GM23338 (cell line): ENCODE measurements around the gene P4HA3. TPM values are rescaled to one million over a fixed set of nuclear protein-coding genes. Genes with fewer than 3 reads are reported as not detected.

Experiments used
- ATAC-seq: fragments of 200-7000 bp; cut with Tn5 transposase; 3 replicates; pipeline ENCODE4 v1.9.1; 2020
- DNase-seq: peaks from one replicate; pipeline ENCODE4 v3.0.0-alpha.2; 2015; ENCODE audit warnings: low spot score
- H2AFZ ChIP-seq: fragments of 200-600 bp; sonication (generic); 2 replicates; pipeline ENCODE4 v1.8.0; 2016; ENCODE audit warnings: antibody characterized with exemption, mild to moderate bottlenecking, moderate library complexity
- H3F3A ChIP-seq: fragments of 200-600 bp; sonication (generic); replicated peaks from 2 replicates; pipeline ENCODE4 v1.8.0; 2017; ENCODE audit warnings: antibody characterized with exemption, mixed run types, low read depth
- H3K27ac ChIP-seq: fragments of 200-600 bp; sonication (generic); 2 replicates; pipeline ENCODE4 v1.6.1; 2016; ENCODE audit warnings: low read depth
- H3K27me3 ChIP-seq: fragments of 200-600 bp; sonication (generic); 2 replicates; pipeline ENCODE4 v1.8.0; 2016; ENCODE audit warnings: mild to moderate bottlenecking, mixed run types, moderate library complexity; ENCODE audit not compliant: insufficient read depth
- H3K36me3 ChIP-seq: fragments of 200-600 bp; sonication (generic); 2 replicates; pipeline ENCODE4 v1.8.0; 2016; ENCODE audit warnings: mild to moderate bottlenecking; ENCODE audit not compliant: insufficient read depth
- H3K4me1 ChIP-seq: fragments of 200-600 bp; sonication (generic); 2 replicates; pipeline ENCODE4 v1.8.0; 2016; ENCODE audit warnings: mild to moderate bottlenecking, moderate library complexity; ENCODE audit not compliant: insufficient read depth
- H3K4me2 ChIP-seq: fragments of 200-600 bp; sonication (generic); 2 replicates; pipeline ENCODE4 v1.7.1; 2017; ENCODE audit warnings: mixed run types
- H3K4me3 ChIP-seq: fragments of 200-600 bp; sonication (generic); 2 replicates; pipeline ENCODE4 v1.6.1; 2016; ENCODE audit warnings: mixed run types
- H3K79me2 ChIP-seq: fragments of 200-600 bp; sonication (generic); replicated peaks from 2 replicates; pipeline ENCODE4 v1.8.0; 2017; ENCODE audit warnings: mild to moderate bottlenecking; ENCODE audit not compliant: insufficient read depth
- H3K9me2 ChIP-seq: fragments of 200-600 bp; sonication (generic); 2 replicates; pipeline ENCODE4 v1.8.0; 2017; ENCODE audit not compliant: insufficient read depth
- H4K20me1 ChIP-seq: fragments of 200-600 bp; sonication (generic); replicated peaks from 2 replicates; pipeline ENCODE4 v1.8.0; 2017; ENCODE audit warnings: mild to moderate bottlenecking; ENCODE audit not compliant: insufficient read depth
- H3K27ac Mint-ChIP-seq: 2 replicates; pipeline ENCODE4 v1.8.0; 2020; ENCODE audit warnings: inconsistent platforms, mild to moderate bottlenecking, moderate library complexity, mixed read lengths
- H3K27me3 Mint-ChIP-seq: 3 replicates; pipeline ENCODE4 v1.8.0; 2022; ENCODE audit warnings: low read depth, mild to moderate bottlenecking, moderate library complexity, mixed read lengths, inconsistent platforms; ENCODE audit not compliant: insufficient read depth, poor library complexity
- H3K36me3 Mint-ChIP-seq: 3 replicates; pipeline ENCODE4 v1.8.0; 2021; ENCODE audit warnings: low read depth, mild to moderate bottlenecking, inconsistent platforms, moderate library complexity, mixed read lengths
- H3K4me1 Mint-ChIP-seq: 3 replicates; pipeline ENCODE4 v1.8.0; 2020; ENCODE audit warnings: mild to moderate bottlenecking, inconsistent platforms, mixed read lengths
- H3K4me3 Mint-ChIP-seq: 3 replicates; pipeline ENCODE4 v1.8.0; 2021; ENCODE audit warnings: moderate library complexity, mild to moderate bottlenecking, inconsistent platforms, mixed read lengths
- H3K9me3 Mint-ChIP-seq: 3 replicates; pipeline ENCODE4 v1.8.0; 2020; ENCODE audit warnings: moderate library complexity, mild to moderate bottlenecking, inconsistent platforms, mixed read lengths
- CTCF ChIP-seq, 2 experiments: fragments of 200-600 bp in 1 of 2; sonication (generic) in 1 of 2; conservative IDR thresholded peaks; 2 replicates each; pipeline versions ENCODE4 v1.5.1 to v1.6.1; 2016 to 2017; ENCODE audit warnings: antibody characterized with exemption in 2 of 2, low read depth in 2 of 2, mild to moderate bottlenecking in 2 of 2, moderate library complexity in 1 of 2
- ETS1 ChIP-seq: IDR thresholded peaks from 2 replicates; pipeline ENCODE4 v1.6.1; 2016; ENCODE audit warnings: antibody characterized with exemption
- EZH2 ChIP-seq: fragments of 200-600 bp; sonication (generic); IDR thresholded peaks from one replicate; pipeline ENCODE4 v1.8.0; 2017; ENCODE audit warnings: antibody characterized with exemption, mild to moderate bottlenecking, low read depth; ENCODE audit not compliant: unreplicated experiment
- EZH2phosphoT487 ChIP-seq: fragments of 200-600 bp; sonication (generic); IDR thresholded peaks from one replicate; pipeline ENCODE4 v1.8.1; 2018; ENCODE audit warnings: antibody characterized with exemption; ENCODE audit not compliant: unreplicated experiment
- JUNB ChIP-seq: IDR thresholded peaks from one replicate; pipeline ENCODE4 v1.6.1; 2016; ENCODE audit warnings: antibody characterized with exemption; ENCODE audit not compliant: unreplicated experiment
- POLR2AphosphoS5 ChIP-seq: IDR thresholded peaks from 2 replicates; pipeline ENCODE4 v1.6.1; 2016; ENCODE audit warnings: antibody characterized with exemption, low read depth
- ZNF114 ChIP-seq: fragments of 250-450 bp; sonication (Bioruptor Pico); IDR thresholded peaks from 2 replicates; pipeline ENCODE4 v1.5.0; 2020; ENCODE audit warnings: mild to moderate bottlenecking, moderate library complexity
- ZNF462 ChIP-seq: fragments of 250-450 bp; sonication (Bioruptor Pico); IDR thresholded peaks from 2 replicates; pipeline ENCODE4 v1.5.0; 2020; ENCODE audit warnings: mild to moderate bottlenecking, moderate library complexity
- polyA plus RNA-seq: library from polyadenylated mRNA; unstranded; fragments of >200 nt; fragmentation: Nextera tagmentation; extraction: Ambion mirVana; gene quantifications from 2 replicates; pipeline ENCODE4 v1.2.1, GENCODE V29; 2016
- total RNA-seq: library from RNA; depleted of rRNA; stranded (reverse); fragments of >200 nt; shearing (Covaris generic); gene quantifications from 2 replicates; pipeline ENCODE4 v1.2.3, GENCODE V29; 2014
- TF ChIP-seq, protein P1 (sequence below): IDR thresholded peaks from one replicate; pipeline ENCODE4 v1.6.1; 2018; ENCODE audit warnings: antibody characterized with exemption; ENCODE audit not compliant: unreplicated experiment

Gene P4HA3
- total and polyA plus RNA-seq, 2 experiments from 2014 or later, result 0.08 TPM; not detected in 1

GRCh38 chr11:74306435-74307175 lies 4.8 kb downstream of the P4HA3 start:
- peaks cover 20% of the 10 kb centered on the region for H3K27me3 ChIP-seq
- no peak overlapping the region for H3K4me2 ChIP-seq
- H3K4me3 ChIP-seq, result no peak overlapping the region
- H3K9me2 ChIP-seq, result no peaks in the 10 kb centered on the region
- H2AFZ ChIP-seq, result peak overlapping the region; percentile 32; the same call in 1 of the 2 replicates
- peaks cover under 1% of the 10 kb centered on the region; the same call in 2 of the 3 replicates for H3K4me1 Mint-ChIP-seq
- TF ChIP-seq EZH2phosphoT487 (no peak), POLR2AphosphoS5 (no peak), EZH2 (no peak), JUNB (no peak), CTCF (conservative IDR thresholded peaks at IDR 0.05; ENCODE audit: low read depth in 2 of 2) (no peak)
- TF ChIP-seq, protein P1, sequence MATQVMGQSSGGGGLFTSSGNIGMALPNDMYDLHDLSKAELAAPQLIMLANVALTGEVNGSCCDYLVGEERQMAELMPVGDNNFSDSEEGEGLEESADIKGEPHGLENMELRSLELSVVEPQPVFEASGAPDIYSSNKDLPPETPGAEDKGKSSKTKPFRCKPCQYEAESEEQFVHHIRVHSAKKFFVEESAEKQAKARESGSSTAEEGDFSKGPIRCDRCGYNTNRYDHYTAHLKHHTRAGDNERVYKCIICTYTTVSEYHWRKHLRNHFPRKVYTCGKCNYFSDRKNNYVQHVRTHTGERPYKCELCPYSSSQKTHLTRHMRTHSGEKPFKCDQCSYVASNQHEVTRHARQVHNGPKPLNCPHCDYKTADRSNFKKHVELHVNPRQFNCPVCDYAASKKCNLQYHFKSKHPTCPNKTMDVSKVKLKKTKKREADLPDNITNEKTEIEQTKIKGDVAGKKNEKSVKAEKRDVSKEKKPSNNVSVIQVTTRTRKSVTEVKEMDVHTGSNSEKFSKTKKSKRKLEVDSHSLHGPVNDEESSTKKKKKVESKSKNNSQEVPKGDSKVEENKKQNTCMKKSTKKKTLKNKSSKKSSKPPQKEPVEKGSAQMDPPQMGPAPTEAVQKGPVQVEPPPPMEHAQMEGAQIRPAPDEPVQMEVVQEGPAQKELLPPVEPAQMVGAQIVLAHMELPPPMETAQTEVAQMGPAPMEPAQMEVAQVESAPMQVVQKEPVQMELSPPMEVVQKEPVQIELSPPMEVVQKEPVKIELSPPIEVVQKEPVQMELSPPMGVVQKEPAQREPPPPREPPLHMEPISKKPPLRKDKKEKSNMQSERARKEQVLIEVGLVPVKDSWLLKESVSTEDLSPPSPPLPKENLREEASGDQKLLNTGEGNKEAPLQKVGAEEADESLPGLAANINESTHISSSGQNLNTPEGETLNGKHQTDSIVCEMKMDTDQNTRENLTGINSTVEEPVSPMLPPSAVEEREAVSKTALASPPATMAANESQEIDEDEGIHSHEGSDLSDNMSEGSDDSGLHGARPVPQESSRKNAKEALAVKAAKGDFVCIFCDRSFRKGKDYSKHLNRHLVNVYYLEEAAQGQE, result no peak
- H3K36me3 Mint-ChIP-seq, result no peaks in the 10 kb centered on the region
- ATAC-seq (no peak), DNase-seq (no peak)
- no peaks in the 10 kb centered on the region for H3K9me3 Mint-ChIP-seq
- H3K36me3 ChIP-seq, result no peaks in the 10 kb centered on the region
- no peak overlapping the region for H3K27ac Mint-ChIP-seq
- no peak overlapping the region for H3K27ac ChIP-seq
- H3F3A ChIP-seq, result no peaks in the 10 kb centered on the region
- no peak overlapping the region for H3K4me3 Mint-ChIP-seq
- H3K4me1 ChIP-seq, result no peaks in the 10 kb centered on the region
- H4K20me1 ChIP-seq, result no peaks in the 10 kb centered on the region
- H3K79me2 ChIP-seq, result no peaks in the 10 kb centered on the region
- H3K27me3 Mint-ChIP-seq, result peaks cover 5% of the 10 kb centered on the region

DNA sequence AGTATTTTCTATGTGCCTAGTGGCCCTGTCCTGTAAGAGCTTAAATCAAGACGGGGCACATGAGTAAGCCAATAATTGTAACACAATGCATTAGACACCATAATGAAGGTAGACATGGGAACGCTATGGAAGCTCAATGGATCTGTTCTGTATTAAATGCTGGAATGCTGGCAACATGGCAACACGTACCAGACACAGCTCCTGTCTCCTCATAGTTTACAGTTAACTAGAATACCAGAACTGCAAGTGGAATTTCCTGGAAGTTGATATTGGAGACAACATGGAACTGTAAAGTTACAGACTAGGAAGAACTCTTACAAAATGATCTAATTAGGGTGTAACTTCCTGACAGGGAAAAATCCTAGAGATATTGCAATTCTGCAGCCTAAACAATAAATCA lies 12.4 kb downstream of the P4HA3 start:
- Histone ChIP-seq H3K27me3 (no peaks in the 10 kb centered on the region), H3K9me2 (no peaks in the 10 kb centered on the region; the same call in 1 of the 2 replicates), H3K4me2 (no peak overlapping the region), H3K79me2 (no peaks in the 10 kb centered on the region), H3K27ac (no peak overlapping the region), H3K4me1 (no peaks in the 10 kb centered on the region), H3K36me3 (no peaks in the 10 kb centered on the region), H2AFZ (no peak overlapping the region; the same call in 1 of the 2 replicates), H3K4me3 (no peak overlapping the region), H3F3A (no peaks in the 10 kb centered on the region), H4K20me1 (no peaks in the 10 kb centered on the region)
- peaks cover 5% of the 10 kb centered on the region for H3K27me3 Mint-ChIP-seq
- no peaks in the 10 kb centered on the region for H3K4me1 Mint-ChIP-seq
- no peak overlapping the region for H3K4me3 Mint-ChIP-seq
- H3K27ac Mint-ChIP-seq, result no peak overlapping the region
- peaks cover 8% of the 10 kb centered on the region for H3K9me3 Mint-ChIP-seq
- no peak for ATAC-seq
- no peak for DNase-seq
- H3K36me3 Mint-ChIP-seq, result peaks cover 5% of the 10 kb centered on the region; the same call in 1 of the 3 replicates
- no peak for TF ChIP-seq ZNF114 (CRISPR knock-in tag)
- TF ChIP-seq ETS1, result no peak
- TF ChIP-seq ZNF462 (CRISPR knock-in tag), result no peak
